Measurements from ENCODE around the gene AP5S1. TPM values are rescaled to one million over a fixed set of nuclear protein-coding genes. Genes with fewer than 3 reads are reported as not detected.

AP5S1 gene
- total and polyA plus RNA-seq, 2 of the 13 experiments (the other 11 are each of a cell fraction or from before 2014, with no cell fraction given): 7.9 to 23.2 TPM

- TF ChIP-seq ZNF790 (CRISPR knock-in tag; IDR thresholded peaks at IDR 0.05; ENCODE audit: borderline replicate concordance): peak; percentile 90; the same call in 1 of the 2 replicates
- peak; percentile 76 for TF ChIP-seq ZBTB38 (CRISPR knock-in tag; IDR thresholded peaks at IDR 0.05)
- TF ChIP-seq FOXM1 (CRISPR knock-in tag; IDR thresholded peaks at IDR 0.05): no peak
- TF ChIP-seq PHB2 (IDR thresholded peaks at IDR 0.05; ENCODE audit: partially characterized antibody): no peak
- peak; percentile 58; the same call in 1 of the 2 replicates for TF ChIP-seq TFDP1 (CRISPR knock-in tag; IDR thresholded peaks at IDR 0.05; ENCODE audit: borderline replicate concordance)
- TF ChIP-seq ZNF121 (CRISPR knock-in tag; IDR thresholded peaks at IDR 0.05): no peak; the same call in 1 of the 2 replicates
- peak; percentile 98 for TF ChIP-seq ZFY (CRISPR knock-in tag; IDR thresholded peaks at IDR 0.05)
- TF ChIP-seq ZNF644 (CRISPR knock-in tag; IDR thresholded peaks at IDR 0.05; ENCODE audit: low read depth): no peak
- TF ChIP-seq RXRB (CRISPR knock-in tag; IDR thresholded peaks at IDR 0.05; ENCODE audit: borderline replicate concordance): peak; percentile 25
- peak; percentile 81 for TF ChIP-seq RXRA (CRISPR knock-in tag; IDR thresholded peaks at IDR 0.05)
- TF ChIP-seq ZNF367 (CRISPR knock-in tag; IDR thresholded peaks at IDR 0.05; ENCODE audit: borderline replicate concordance): 0 out of 2 replicates have a peak, but pooled peaks have one; percentile 2
- TF ChIP-seq ELK4 (CRISPR knock-in tag; IDR thresholded peaks at IDR 0.05; ENCODE audit: borderline replicate concordance): 0 out of 2 replicates have a peak, but pooled peaks have one; percentile 10
- TF ChIP-seq ZNF318 (CRISPR knock-in tag; IDR thresholded peaks at IDR 0.05): peak; percentile 8; the same call in 1 of the 2 replicates
- peak; percentile 56; the same call in 1 of the 2 replicates for TF ChIP-seq JUND (CRISPR knock-in tag; IDR thresholded peaks at IDR 0.05)
- TF ChIP-seq TBL1XR1 (IDR thresholded peaks at IDR 0.05; ENCODE audit: borderline replicate concordance, low read length, partially characterized antibody): peak; percentile 7
- peak; percentile 90 for TF ChIP-seq SRY (CRISPR knock-in tag; IDR thresholded peaks at IDR 0.05)
- TF ChIP-seq THAP8 (CRISPR knock-in tag; IDR thresholded peaks at IDR 0.05; ENCODE audit: borderline replicate concordance): no peak
- 0 out of 2 replicates have a peak, but pooled peaks have one; percentile 42 for TF ChIP-seq KDM6A (CRISPR knock-in tag; IDR thresholded peaks at IDR 0.05; ENCODE audit: low read depth)
- no peak; the same call in 1 of the 2 replicates for TF ChIP-seq ETV5 (CRISPR knock-in tag; IDR thresholded peaks at IDR 0.05; ENCODE audit: borderline replicate concordance)
Measured at GRCh38 chr20:3846740-3847428, 26.5 kb downstream of the AP5S1 start, which contains the start of gene MAVS (continued).

Data from HepG2 (cell line).